ENCODE data around the gene LRRC1.
"Not testable (repeated sequence)": the region's sequence is repeated elsewhere in the genome, so short reads cannot be mapped to it uniquely, and the experiment has no call there.

Gene LRRC1

GRCh38 chr6:53794720-53795339 is at the start of gene LRRC1:
TSS of gene LRRC1 (plus strand) at chr6:53795005. CDS start at chr6:53795257, 252 bp downstream.
- peak in 1 of 2 experiments; percentile 15 for DNase-seq

GRCh38 chr6:53746442-53747103 is 48.2 kb upstream of the LRRC1 start:
- DNase-seq = no peak

- no peak for DNase-seq
Measured at GRCh38 chr6:53750052-53750650, 44.7 kb upstream of the LRRC1 start.

GRCh38 chr6:53751417-53751816 is 43.4 kb upstream of the LRRC1 start:
- no peak for DNase-seq

- DNase-seq = no peak
Measured at GRCh38 chr6:53752440-53752839, 42.4 kb upstream of the LRRC1 start.

DNA sequence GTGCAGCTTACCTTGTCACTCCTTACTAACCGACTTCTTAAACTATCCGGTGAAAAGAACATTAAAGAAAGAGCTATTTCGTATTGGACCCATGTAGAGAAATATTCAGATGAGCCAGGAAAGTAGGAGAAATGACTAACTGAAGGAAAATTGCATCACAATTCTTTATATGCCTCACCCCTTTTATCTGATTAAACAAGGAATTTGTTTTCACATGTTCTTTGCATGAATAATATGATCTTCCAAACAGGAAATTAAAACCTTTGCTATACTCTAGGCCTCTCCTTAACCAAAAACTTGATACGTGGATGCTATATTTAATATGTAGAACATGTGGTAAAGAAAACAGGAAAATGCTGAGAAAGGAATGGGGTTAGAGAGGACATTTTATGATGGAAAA is 41.9 kb upstream of the LRRC1 start:
- no peak for DNase-seq

DNA sequence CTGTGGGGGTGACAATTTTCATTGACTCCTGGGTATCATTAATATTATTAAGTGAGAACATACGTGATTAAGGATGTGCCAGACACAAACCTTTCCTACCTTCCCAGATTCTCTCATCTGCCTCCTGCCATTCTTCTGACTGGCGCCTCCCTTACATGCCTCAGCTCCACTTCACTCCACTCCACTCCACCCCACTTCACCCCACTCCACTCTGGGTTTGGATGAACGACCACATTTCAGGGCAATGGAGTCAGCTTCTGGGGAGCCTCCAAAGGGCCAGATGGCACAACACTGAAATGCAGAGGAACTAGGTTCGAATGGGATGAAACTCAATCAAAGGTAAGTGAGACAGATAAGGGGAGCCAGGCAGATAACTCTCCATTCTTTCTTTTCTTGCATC is 40.5 kb upstream of the LRRC1 start:
- DNase-seq = no peak

DNA sequence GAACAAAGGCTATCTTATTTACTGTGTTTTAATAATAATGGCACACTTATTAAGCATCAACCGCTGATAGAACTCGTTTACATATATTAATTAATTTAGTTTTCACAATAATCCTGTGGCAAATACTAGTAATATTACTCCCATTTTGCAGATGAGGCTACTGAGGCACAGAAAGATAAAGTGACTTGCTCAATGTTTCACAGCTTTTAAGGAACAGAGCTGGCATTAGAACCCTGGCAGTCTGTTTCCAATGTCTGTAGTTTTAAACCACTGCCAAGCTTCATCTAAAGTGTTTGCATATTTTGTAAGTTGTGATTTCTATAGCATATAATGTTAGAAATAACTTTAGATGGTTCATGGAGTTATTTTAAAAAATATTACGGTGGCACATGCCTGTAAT is 38.4 kb upstream of the LRRC1 start:
- no peak for DNase-seq

- DNase-seq = no peak
Measured at GRCh38 chr6:53758496-53758895, 36.3 kb upstream of the LRRC1 start.

GRCh38 chr6:53761036-53761435 is 33.8 kb upstream of the LRRC1 start:
- no peak for DNase-seq

GRCh38 chr6:53765270-53765669 is 29.5 kb upstream of the LRRC1 start:
- DNase-seq = no peak

GRCh38 chr6:53766930-53767329 is 27.9 kb upstream of the LRRC1 start:
- no peak for DNase-seq

GRCh38 chr6:53767941-53768340 is 26.9 kb upstream of the LRRC1 start:
- no peak for DNase-seq

DNA sequence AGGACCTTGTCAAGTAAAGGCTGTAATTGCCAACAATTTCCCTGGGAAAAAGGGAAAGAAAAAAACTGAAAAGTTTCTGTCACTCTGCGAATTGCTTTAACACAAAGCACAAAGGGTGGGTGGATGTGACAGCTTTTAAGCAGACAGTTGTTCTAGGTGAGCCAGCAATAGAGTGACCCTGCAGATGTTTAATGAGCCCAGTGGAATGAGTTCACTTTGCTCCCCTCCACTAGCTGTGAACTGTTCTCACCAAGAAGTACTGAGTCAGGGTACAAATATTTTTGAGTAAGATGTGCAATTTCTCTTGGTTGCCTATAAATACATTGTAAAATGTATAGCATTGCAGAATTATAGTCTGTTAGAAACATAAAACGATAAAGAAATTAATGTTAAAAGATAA is 26.2 kb upstream of the LRRC1 start:
- no peak for DNase-seq

DNA sequence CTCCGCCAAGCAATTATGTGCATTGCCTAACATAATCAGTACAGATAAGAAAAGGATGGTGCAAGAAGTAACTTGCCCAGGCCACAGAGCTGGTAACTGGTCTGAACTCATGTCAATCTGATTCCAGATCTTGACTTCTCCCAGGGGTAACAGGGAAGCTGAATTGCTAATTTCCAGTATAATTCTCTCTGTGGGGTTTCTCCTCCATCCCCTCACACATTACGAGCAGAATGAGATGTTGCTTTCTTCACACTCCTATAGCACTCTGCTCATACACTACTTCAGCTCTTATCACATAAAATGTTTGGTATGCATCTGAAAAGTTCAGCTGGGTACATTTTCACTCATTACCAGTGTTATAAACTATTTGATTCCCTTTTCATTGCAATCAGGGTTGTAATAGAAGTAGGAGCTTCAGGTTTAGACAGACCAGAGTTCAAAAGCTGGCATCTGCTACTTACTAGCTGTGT is 24.0 kb upstream of the LRRC1 start:
- DNase-seq = no peak

DNA sequence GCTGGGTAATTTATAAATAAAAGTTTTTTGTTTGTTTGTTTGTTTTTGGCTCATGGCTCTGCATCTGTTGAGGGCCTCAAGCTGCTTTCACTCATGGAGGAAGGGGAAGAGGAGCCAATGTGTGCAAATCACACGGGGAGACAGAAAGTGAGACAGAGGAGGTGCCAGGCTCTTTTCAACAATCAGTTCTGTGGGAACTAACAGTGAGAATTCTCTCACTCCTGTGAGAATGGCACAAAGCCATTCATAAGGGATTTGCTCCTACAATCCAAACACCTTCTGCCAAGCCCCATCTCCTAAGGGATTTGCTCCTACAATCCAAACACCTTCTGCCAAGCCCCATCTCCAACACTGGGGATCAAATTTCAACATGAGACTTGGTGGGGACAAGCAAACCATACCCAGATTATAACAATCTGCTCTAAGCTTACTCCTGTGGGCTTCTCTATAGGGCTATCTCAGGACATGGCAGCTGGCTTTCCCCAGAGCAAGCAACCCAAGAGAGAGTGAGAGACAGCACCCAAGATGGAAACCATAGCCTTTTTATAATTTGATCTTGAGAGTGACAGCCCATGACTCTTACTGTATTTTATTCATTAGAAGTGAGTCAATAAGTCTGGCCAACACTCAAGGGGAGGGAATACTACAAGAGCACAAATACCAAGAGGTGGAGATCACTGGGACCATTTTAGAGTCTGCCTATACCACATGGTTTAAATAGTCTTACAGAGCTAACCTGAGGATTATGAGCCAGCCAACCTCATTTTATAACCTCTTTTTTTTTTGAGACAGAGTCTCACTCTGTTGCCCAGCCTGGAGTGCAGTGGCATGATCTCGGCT is 22.8 kb upstream of the LRRC1 start:
- no peak for DNase-seq

DNA sequence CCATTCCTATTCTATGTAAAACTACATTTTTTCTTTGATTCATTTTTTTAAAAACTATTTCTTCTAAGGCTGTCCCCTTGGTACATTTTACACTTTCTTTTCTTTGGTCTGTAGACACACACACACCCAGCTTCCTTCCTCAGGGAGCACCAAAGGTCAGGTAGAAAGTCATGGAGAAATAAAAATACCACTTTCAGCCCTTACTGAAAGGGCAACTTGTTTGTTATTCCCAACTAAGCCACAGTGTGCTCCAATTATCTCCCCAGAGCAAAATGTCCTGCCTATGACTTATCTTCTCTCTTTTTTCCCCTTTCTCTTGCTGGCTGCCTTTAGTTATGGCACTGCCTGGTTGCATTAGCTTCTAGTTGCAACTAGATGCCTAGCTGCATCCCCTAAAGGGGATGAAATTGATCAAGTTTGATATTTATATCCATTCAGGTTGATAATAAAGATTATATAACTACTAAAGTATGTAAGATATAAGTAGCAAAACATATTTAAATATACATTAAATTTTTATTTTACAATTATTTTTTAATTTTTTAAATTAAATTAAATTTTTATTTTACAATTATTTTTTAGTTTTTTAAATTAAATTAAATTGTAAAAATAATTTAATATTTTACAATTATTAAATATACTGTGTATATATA is 21.6 kb upstream of the LRRC1 start:
- no peak for DNase-seq

DNA sequence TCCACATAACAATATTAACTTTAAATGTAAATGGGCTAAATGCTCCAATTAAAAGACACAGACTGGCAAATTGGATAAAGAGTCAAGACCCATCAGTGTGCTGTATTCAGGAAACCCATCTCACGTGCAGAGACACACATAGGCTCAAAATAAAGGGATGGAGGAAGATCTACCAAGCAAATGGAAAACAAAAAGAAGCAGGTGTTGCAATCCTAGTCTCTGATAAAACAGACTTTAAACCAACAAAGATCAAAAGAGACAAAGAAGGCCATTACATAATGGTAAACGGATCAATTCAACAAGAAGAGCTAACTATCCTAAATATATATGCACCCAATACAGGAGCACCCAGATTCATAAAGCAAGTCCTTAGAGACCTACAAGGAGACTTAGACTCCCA is 18.7 kb upstream of the LRRC1 start:
- not testable (repeated sequence) for DNase-seq

DNA sequence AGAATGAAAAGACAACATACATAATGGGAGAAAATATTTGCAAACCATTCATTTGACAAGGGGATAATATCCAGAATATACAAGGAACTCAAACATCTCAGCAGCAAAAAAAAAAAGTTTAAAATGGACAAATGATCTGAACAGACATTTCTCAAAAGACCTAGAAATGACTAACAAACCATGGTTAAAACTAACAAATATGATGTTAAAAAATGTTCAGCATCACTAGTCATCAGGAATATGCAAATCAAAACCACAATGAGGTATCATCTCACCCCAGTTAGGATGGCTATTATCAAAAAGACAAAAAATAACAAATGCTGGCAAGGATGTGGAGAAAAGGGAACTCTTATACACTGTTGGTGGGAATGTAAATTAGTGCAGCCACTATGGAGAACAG is 9.8 kb upstream of the LRRC1 start:
- DNase-seq = not testable (repeated sequence)

GRCh38 chr6:53786832-53787231 is 8.0 kb upstream of the LRRC1 start:
- DNase-seq = no peak

GRCh38 chr6:53790886-53791285 is 3.9 kb upstream of the LRRC1 start:
- DNase-seq = no peak

- DNase-seq = no peak
Measured at GRCh38 chr6:53792016-53792415, 2.8 kb upstream of the LRRC1 start.

- no peak for DNase-seq
Measured at GRCh38 chr6:53792973-53793317, 1.9 kb upstream of the LRRC1 start.

All from cerebellar nuclear complex (tissue), 1 donor.